ENCODE data around the gene NOL9. TPM values are rescaled to one million over a fixed set of nuclear protein-coding genes. Genes with fewer than 3 reads are reported as not detected.
A peak's percentile ranks its signal among the peaks of the same experiment; 100 is the strongest.

The NOL9 gene
- total RNA-seq, 4 donors from 2014 or later: 16.6 to 25.0 (median 21.1) TPM

- intact Hi-C loops (cut with DNase I): no loop called here
- Histone ChIP-seq H3K4me3 (peak overlapping the region in 2 of 4 donors; percentile 26 to 41), H3K36me3 (peaks cover 59 to 70% (median 67%) of the 10 kb centered on the region in 4 donors), H3K27me3 (no peaks in the 10 kb centered on the region), H3K27ac (replicated peaks in 1 of 4) (peak overlapping the region; percentile 18 to 99 (median 66)), H3K9me3 (no peaks in the 10 kb centered on the region), H3K4me1 (peaks cover 59 to 74% (median 65%) of the 10 kb centered on the region in 4 donors)
- TF ChIP-seq CTCF (IDR thresholded peaks at IDR 0.05): no peak
- no peak for TF ChIP-seq EP300 (IDR thresholded peaks at IDR 0.05)
- 88% methylated on average over 1 of the region's 6 CpGs for WGBS
- DNase-seq (ENCODE audit: extremely low spot score): no peak
These were observed 43.4 kb upstream of the NOL9 start for GRCh38 chr1:6597777-6598131.

GRCh38 chr1:6596886-6597776, 42.8 kb upstream of the NOL9 start:
- TF ChIP-seq POLR2A (IDR thresholded peaks at IDR 0.05; ENCODE audit: low read depth): no peak
- no peak for TF ChIP-seq CTCF (IDR thresholded peaks at IDR 0.05)
- TF ChIP-seq EP300 (IDR thresholded peaks at IDR 0.05): no peak
- TF ChIP-seq POLR2AphosphoS5 (IDR thresholded peaks at IDR 0.05): no peak
- H3K36me3 ChIP-seq: peaks cover 65 to 75% (median 73%) of the 10 kb centered on the region in 4 donors
- peak overlapping the region; percentile 18 to 99 (median 66) for H3K27ac ChIP-seq (replicated peaks in 1 of 4)
- WGBS: 69% methylated on average over 13 of the region's 15 CpGs
- DNase-seq (ENCODE audit: extremely low spot score): no peak
- H3K4me1 ChIP-seq: peaks cover 63 to 80% (median 70%) of the 10 kb centered on the region in 4 donors
- H3K9me3 ChIP-seq: no peaks in the 10 kb centered on the region
- intact Hi-C loops (cut with DNase I): no loop called here
- H3K4me3 ChIP-seq: peak overlapping the region; percentile 20 to 41 (median 28)
- H3K27me3 ChIP-seq: no peaks in the 10 kb centered on the region

- WGBS: 52% methylated on average over 7 of the region's 7 CpGs
- intact Hi-C loops (cut with DNase I): no loop called here
- TF ChIP-seq POLR2A (IDR thresholded peaks at IDR 0.05; ENCODE audit: low read depth) (no peak), EP300 (IDR thresholded peaks at IDR 0.05) (no peak), CTCF (IDR thresholded peaks at IDR 0.05) (no peak), POLR2AphosphoS5 (IDR thresholded peaks at IDR 0.05) (no peak)
- Histone ChIP-seq H3K36me3 (peaks cover 69 to 83% (median 81%) of the 10 kb centered on the region in 4 donors), H3K4me1 (peaks cover 71 to 88% (median 78%) of the 10 kb centered on the region in 4 donors), H3K9me3 (no peaks in the 10 kb centered on the region), H3K4me3 (peak overlapping the region; percentile 20 to 41 (median 28)), H3K27me3 (no peaks in the 10 kb centered on the region), H3K27ac (replicated peaks in 1 of 4) (peak overlapping the region in 3 of 4 donors; percentile 34 to 99 (median 98))
- DNase-seq (ENCODE audit: extremely low spot score): no peak
These were observed 42.0 kb upstream of the NOL9 start for GRCh38 chr1:6596351-6596750.

- Histone ChIP-seq H3K27me3 (no peaks in the 10 kb centered on the region), H3K4me1 (peaks cover 74 to 88% (median 81%) of the 10 kb centered on the region in 4 donors), H3K9me3 (no peaks in the 10 kb centered on the region), H3K36me3 (peaks cover 74 to 95% (median 92%) of the 10 kb centered on the region in 4 donors), H3K4me3 (no peak overlapping the region), H3K27ac (replicated peaks in 1 of 4) (peak overlapping the region in 2 of 4 donors; percentile 11 to 34)
- TF ChIP-seq EP300 (IDR thresholded peaks at IDR 0.05) (no peak), CTCF (IDR thresholded peaks at IDR 0.05) (no peak), POLR2A (IDR thresholded peaks at IDR 0.05; ENCODE audit: low read depth) (no peak), POLR2AphosphoS5 (IDR thresholded peaks at IDR 0.05) (no peak)
- DNase-seq (ENCODE audit: extremely low spot score): no peak
- intact Hi-C loops (cut with DNase I): no loop called here
- WGBS: 82% methylated on average over 9 of the region's 11 CpGs
These were observed 40.8 kb upstream of the NOL9 start for GRCh38 chr1:6594977-6595740.
